ENCODE results near the gene KCTD21.
"Not testable (repeated sequence)": the region's sequence is repeated elsewhere in the genome, so short reads cannot be mapped to it uniquely, and the experiment has no call there.

Gene KCTD21

GRCh38 chr11:78188286-78189173 is at the start of gene KCTD21, which contains the start of gene USP35:
Gene KCTD21 (minus strand): TSS chr11:78188626. CDS start chr11:78174554, 14,072 bp downstream.
Gene USP35 (plus strand): TSS chr11:78188919. CDS start chr11:78196246, 7,327 bp downstream.
- DNase-seq (peak; percentile 93), ATAC-seq (peak; percentile 94)

GRCh38 chr11:78237293-78238046 is 49.0 kb upstream of the KCTD21 start:
- no peak for ATAC-seq
- DNase-seq, result no peak

DNA sequence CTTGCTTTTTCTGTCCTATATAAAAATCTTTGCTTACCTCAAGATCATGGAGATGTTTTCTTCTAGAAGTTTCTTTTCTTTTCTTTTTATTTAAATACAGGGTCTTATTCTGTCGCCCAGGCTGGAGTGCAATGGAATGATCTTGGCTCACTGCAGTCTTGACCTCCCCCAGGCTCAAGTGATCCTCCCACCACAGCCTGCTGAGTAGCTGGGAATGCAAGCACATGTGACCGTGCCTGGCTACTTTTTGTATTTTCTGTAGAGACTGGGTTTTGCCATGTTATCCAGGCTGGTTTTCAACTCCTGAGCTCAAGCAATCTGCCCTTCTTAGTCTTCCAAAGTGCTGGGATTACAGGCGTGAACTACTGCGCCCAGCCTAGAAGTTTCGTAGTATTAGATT is 45.6 kb upstream of the KCTD21 start:
- DNase-seq, result no peak
- ATAC-seq, result no peak

DNA sequence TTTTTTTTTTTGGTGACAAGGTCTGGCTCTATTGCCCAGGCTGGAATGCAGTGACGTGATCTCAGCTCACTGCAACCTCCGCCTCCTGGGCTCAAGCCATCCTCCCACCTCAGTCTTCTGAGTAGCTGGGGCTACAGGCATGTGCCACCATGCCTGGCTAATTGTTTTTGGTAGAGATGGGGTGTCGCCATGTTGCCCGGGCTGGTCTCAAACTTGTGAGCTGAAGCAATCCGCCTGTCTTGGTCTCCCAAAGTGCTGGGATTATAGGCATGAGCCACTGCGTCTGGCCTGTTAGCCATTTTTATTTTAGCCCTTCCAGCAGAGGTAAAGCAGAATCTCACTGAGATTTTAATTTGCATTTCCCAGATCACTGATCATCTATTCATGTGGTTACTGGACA is 44.6 kb upstream of the KCTD21 start:
- DNase-seq, result not testable (repeated sequence)

DNA sequence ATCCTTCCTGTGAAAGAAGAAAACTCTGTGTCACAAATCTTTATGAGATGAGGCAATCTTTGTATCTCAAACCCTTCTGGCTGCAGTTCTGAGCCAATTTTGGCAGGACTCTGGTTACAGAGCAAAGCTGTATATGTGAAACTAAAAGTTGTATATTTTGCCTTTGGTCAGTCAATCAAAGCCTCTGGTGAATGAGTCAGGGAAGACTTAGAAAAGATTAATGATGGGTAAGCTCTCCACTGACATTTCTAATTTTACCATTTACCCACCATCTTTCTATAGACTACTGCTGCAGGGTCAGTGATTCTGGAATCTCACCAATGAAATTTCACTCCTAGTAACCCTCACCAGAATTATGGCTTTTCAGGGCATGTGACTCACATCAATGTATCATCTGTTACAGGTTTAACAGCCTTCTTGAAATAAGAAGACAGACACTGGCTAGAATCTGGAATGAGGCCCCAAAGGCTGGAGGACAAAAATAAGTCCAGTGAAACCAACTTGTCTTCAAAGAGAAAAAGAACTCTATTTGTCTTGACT is 43.6 kb upstream of the KCTD21 start:
- DNase-seq (no peak), ATAC-seq (no peak)

More for the DNA sequence above, 44.6 kb upstream of the KCTD21 start:
- ATAC-seq, result not testable (repeated sequence)

DNA sequence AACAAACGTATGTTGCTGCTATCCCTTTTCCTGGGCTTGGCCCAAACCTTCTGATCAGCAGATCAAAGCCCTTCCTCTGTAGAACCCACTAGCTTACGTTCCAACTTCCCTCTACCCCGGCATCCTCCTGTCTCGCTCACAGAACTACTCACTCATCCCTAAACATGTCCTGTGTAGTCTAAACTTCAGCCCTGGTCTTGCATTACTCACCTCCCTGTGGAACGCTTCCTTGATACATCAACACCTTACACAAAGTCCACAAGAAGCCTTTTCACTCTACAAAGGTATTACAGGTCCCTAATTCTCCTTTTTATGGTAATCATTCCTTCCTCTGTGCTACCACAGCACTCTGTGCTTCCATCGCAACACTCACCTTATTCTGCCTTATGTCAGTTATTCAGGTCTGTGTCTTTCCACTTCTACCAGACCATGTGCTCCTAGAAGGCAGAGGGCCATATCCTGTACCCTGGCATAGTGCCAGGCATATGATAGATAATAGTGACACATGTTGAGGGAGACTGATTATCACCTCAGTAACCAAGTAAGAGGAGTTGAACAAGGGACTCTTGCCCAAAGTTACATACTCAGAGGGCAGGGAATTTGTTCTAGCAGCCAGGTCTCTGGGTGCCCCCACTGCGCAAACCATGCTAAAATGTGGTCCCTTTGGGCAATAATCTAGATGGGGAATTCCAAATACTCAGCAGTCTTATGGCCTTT is 41.9 kb upstream of the KCTD21 start:
- no peak for ATAC-seq
- DNase-seq, result no peak

GRCh38 chr11:78229106-78229505 is 40.7 kb upstream of the KCTD21 start:
- DNase-seq, result no peak
- no peak for ATAC-seq

DNA sequence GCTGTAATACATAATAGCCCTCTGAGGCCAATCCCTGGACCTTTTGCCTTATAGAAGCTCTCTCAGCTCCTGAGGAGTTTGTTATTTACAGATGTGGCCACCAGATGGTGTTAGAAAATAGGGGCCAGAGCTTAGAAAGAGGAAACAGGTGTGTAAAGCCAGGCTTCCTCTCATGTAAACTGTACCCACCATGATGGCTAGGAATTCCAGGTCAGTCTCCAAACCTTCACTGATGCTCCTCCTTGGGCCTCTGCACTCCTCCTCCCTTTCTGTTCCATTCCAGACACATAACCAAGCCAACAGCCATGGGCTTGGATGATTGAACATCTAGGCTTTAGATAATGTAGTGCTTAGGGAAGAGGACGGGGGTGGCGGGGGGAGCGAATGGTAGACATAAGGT is 40.0 kb upstream of the KCTD21 start:
- ATAC-seq (no peak), DNase-seq (no peak)

DNA sequence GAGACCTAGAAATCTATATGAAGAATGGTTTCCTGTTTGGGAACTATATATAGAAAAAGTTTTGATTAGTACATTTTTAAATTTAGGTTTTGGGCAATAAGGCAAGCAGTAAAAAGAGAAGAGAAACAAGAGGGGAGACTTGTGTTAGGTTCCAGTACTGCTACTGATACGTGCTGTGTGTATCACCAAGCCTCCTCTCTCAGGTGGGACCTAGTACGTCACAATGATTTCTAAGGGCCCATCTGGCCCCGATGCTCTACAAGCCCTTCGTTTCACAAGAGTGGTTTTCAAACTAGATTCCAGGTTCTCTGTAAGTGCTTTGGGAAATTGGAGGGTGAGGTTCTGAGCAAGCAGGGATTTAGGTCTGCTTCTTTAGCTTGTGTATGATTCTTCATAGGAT is 39.5 kb upstream of the KCTD21 start:
- no peak for ATAC-seq

DNA sequence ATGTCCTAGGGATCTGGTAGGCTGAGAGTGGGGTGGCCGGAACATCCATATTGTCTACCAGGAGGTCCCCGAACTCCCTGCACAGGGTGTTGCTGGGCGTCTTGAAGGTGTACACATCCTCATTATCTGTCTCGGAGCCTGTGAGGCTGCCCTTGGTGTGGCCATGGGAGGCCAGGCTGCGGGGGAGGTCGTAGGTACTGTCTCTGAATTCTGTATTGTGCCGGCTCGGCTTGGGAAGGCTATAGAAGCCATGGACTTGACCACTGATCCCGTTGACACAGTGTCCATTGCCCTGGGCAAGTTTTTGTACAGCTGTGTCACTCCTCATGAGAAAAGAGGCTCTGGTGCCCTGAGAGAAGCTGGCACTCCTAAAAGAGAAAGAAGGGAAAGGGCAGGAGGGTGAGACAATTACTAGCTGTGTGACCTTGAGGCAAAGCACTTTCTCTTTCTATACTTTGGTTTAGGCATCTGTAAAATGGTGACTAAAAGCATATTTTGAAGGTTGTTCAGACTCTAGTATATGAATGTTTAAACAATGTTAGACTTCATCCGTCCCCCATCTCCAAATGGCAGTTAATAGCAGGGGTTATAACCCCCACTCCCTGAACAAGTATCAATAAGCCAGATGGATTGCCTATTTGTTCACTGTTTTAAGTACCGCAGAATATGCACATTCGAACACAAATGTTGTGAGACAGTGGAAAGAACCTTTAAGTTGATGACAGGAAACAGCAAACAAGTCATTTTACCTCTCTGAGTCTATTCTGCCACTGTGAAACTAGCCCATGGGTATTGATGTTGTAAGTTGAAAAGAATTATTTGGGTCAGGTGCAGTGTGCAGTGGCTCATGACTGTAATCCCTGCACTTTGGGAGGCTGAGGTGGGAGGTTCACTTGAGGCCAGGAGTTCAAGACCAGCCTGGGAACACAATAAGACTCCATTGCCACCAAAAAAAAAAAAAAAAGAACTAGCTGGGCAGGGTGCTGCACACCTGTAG is 38.6 kb upstream of the KCTD21 start:
- DNase-seq, result no peak
- ATAC-seq, result peak; percentile 51

More for the DNA sequence above, 39.5 kb upstream of the KCTD21 start:
- DNase-seq, result no peak

- ATAC-seq, result no peak
- no peak for DNase-seq
Measured at GRCh38 chr11:78224906-78225420, 36.5 kb upstream of the KCTD21 start.

DNA sequence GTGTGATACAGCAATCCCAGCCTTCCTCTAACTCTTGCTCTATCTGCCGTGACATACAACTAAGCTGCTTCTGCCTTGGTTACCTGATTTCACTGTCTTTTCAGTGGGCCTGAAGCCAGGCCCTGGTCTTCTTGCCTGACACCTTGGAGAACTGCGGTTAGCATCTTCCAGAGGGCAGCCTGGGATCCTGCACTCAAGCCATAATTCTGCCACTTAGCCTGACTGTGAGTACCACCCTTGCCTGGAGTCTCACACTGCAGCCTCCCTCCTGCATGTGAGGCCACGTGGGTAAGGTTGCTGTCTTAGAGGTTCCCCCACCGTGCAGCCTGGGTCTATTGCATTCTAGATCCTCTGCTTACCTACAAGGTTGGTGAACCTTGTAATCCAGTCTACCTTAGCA is 36.1 kb upstream of the KCTD21 start:
- ATAC-seq (no peak), DNase-seq (no peak)

DNA sequence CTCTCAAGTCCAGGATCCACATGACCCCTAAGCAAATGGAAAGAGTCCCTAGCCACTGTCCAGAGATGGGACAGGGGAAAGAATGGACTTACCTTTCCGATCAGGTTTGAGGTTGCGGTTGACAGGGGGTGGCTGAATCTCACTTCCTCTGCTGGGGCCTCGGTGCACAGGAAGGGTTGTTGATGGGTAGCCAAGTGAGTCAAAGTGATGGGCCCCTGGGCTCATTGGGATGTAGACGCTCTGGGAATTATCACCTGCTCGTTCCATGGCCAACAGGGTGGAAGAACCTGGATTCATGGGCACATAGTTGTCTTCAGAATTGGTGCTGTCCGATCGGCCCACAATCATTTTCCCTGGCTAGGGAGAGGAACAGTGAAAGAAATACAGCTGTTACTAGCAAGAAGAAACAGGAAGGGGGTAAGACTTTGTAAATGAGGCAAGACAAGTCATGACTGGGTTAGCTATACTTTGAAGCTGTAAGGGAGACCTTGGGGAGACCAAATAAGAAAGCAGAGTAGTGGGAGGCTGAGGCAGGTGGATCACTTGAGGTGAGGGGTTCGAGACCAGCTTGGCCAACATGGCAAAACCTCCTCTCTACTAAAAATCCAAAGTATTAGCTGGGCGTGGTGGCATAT is 35.0 kb upstream of the KCTD21 start:
- no peak for ATAC-seq
- no peak for DNase-seq

- ATAC-seq, DNase-seq: not testable (repeated sequence)
Measured at GRCh38 chr11:78222726-78223125, 34.3 kb upstream of the KCTD21 start.

DNA sequence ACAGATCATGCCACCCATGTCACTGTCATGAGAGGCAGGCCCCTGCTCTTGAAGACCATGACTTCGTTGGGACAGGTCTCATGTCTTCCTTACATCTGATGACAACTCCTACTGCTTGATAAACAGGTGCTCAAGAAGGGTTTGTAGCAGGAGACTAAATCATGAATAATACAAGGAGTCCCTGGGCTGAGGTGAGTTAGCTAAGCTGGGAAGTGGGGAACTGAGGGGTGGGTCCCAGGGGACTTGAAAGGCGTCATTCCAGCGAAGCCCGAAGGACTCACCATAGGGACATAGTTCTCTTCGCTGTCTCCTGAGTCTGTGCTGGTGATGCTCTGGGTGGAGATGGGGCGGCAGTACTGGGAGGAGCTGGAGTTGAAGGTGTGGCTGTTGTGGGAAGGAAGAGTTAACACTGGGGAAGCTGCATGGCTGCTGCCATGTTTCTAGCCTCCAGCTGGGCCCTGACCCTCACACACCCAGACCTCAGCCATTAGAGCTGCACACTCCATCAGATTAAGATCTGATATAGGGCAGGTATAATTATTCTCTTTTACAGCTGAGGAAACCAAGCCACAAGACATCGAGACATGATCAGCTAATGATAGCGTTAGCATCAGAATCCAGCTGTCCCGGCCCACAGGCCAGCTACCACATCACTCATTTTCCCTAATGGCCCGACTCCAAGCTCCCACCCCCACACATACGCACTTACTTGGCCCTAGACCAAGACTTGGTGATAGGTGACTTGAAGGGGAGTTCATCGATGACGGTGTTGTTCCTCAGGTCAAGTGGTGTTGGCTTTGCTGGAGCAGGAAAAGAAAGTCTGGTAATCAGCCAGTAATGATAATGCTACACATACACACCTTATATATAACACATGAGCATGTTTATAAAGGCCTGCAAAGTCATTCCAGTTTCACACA is 33.2 kb upstream of the KCTD21 start:
- DNase-seq (no peak), ATAC-seq (no peak)

- no peak for ATAC-seq
- no peak for DNase-seq
Measured at GRCh38 chr11:78220218-78221157, 32.1 kb upstream of the KCTD21 start.

DNA sequence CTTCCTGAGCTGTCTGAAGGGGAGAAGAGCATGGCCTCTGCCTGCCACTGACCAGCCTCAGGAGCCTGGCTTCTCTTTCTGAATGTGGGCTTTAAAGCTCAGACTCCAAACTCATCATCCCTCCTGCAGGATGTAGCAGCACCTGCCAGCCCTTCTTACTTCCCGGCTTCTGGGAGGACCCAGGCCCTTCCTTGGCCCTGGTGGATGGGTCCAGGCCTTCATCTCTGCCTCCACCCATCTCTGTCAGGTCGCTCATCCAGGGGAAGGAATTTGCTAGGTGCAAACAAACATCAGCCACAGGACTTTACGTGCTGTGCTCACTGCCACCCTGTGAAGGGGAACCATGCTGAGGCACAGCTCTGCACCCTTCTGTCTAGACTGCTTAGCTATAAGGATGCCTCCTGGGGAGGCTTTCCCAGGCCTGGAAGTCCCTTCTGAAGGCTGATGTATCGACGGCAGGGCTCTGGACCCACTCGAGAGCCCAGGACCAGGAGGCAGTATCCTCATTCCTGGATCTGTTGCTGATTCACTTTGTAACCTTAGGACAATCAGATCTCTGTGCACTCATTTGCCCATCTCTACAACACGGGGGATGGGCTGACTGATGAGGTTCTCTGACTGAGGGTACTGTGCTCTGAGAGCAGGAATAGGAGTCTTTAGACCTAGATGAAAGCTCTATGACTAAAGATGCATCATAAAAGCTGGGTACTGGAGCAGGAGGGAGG is 31.2 kb upstream of the KCTD21 start:
- no peak for DNase-seq
- no peak for ATAC-seq
